ENCODE measurements around the gene DIO3.

The DIO3 gene

GRCh38 chr14:101561145-101561896, at the start of gene DIO3:
TSS of gene DIO3 (plus strand) at chr14:101561495.
- no peak for DNase-seq

- DNase-seq, result no peak
These were observed 49.5 kb upstream of the DIO3 start for GRCh38 chr14:101511620-101512375.

- no peak for DNase-seq
These were observed 49.0 kb upstream of the DIO3 start for GRCh38 chr14:101512376-101512695.

- DNase-seq, result no peak
These were observed 47.2 kb upstream of the DIO3 start for GRCh38 chr14:101514136-101514535.

GRCh38 chr14:101516401-101516800, 44.9 kb upstream of the DIO3 start:
- no peak for DNase-seq

GRCh38 chr14:101518611-101519473, 42.5 kb upstream of the DIO3 start:
- no peak for DNase-seq

- no peak for DNase-seq
These were observed 40.4 kb upstream of the DIO3 start for GRCh38 chr14:101520621-101521472.

GRCh38 chr14:101521473-101521915, 39.8 kb upstream of the DIO3 start:
- DNase-seq, result no peak

- DNase-seq, result no peak
These were observed 39.3 kb upstream of the DIO3 start for GRCh38 chr14:101521978-101522377.

- DNase-seq, result no peak
These were observed 35.4 kb upstream of the DIO3 start for GRCh38 chr14:101525640-101526527.

GRCh38 chr14:101527987-101528386, 33.3 kb upstream of the DIO3 start:
- DNase-seq, result no peak

- no peak for DNase-seq
These were observed 32.2 kb upstream of the DIO3 start for GRCh38 chr14:101529079-101529478.

- DNase-seq, result no peak
These were observed 27.1 kb upstream of the DIO3 start for GRCh38 chr14:101534198-101534597.

- DNase-seq, result no peak
These were observed 26.1 kb upstream of the DIO3 start for GRCh38 chr14:101535232-101535631.

- no peak for DNase-seq
These were observed 25.5 kb upstream of the DIO3 start for GRCh38 chr14:101535701-101536207.

GRCh38 chr14:101537286-101537685, 24.0 kb upstream of the DIO3 start:
- DNase-seq, result no peak

- no peak for DNase-seq
These were observed 22.4 kb upstream of the DIO3 start for GRCh38 chr14:101538878-101539277.

GRCh38 chr14:101539880-101540279, 21.4 kb upstream of the DIO3 start:
- DNase-seq, result no peak

GRCh38 chr14:101540481-101541462, 20.5 kb upstream of the DIO3 start:
- DNase-seq, result no peak

GRCh38 chr14:101542391-101542790, 18.9 kb upstream of the DIO3 start:
- no peak for DNase-seq
